ENCODE data around the gene ATF6.
A peak's percentile ranks its signal among the peaks of the same experiment; 100 is the strongest.
"Not testable (repeated sequence)": the region's sequence is repeated elsewhere in the genome, so short reads cannot be mapped to it uniquely, and the experiment has no call there.

ATF6 gene

GRCh38 chr1:161736335-161736969, 29.7 kb upstream of the ATF6 start:
- DNase-seq, result no peak

GRCh38 chr1:161737625-161738024, 28.5 kb upstream of the ATF6 start:
- DNase-seq, result no peak

GRCh38 chr1:161738627-161739287, 27.4 kb upstream of the ATF6 start:
- DNase-seq, result peak; percentile 78

- no peak for DNase-seq
Observed at GRCh38 chr1:161739865-161740566, 26.1 kb upstream of the ATF6 start.

- no peak for DNase-seq
Observed at GRCh38 chr1:161740921-161741320, 25.2 kb upstream of the ATF6 start.

- DNase-seq, result no peak
Observed at GRCh38 chr1:161743231-161743630, 22.9 kb upstream of the ATF6 start.

GRCh38 chr1:161747801-161748200, 18.3 kb upstream of the ATF6 start:
- no peak for DNase-seq

GRCh38 chr1:161749509-161750407, 16.4 kb upstream of the ATF6 start, which contains the start of gene DUSP12:
Gene DUSP12, plus strand, starts transcription at chr1:161749786. Its CDS starts 16 bp downstream, at chr1:161749802.
- DNase-seq, result peak; percentile 86

GRCh38 chr1:161763522-161764098, 2.5 kb upstream of the ATF6 start:
- no peak for DNase-seq

- DNase-seq, result no peak
Observed at GRCh38 chr1:161768461-161768860, 2.3 kb downstream of the ATF6 start.

- no peak for DNase-seq
Observed at GRCh38 chr1:161768986-161769672, 3.0 kb downstream of the ATF6 start.

GRCh38 chr1:161769673-161770045, 3.5 kb downstream of the ATF6 start:
- not testable (repeated sequence) for DNase-seq

- DNase-seq, result no peak
Observed at GRCh38 chr1:161770250-161770649, 4.1 kb downstream of the ATF6 start.

GRCh38 chr1:161771161-161771560, 5.0 kb downstream of the ATF6 start:
- no peak for DNase-seq

GRCh38 chr1:161771973-161772372, 5.9 kb downstream of the ATF6 start:
- no peak for DNase-seq

- DNase-seq, result no peak
Observed at GRCh38 chr1:161772397-161772796, 6.3 kb downstream of the ATF6 start.

GRCh38 chr1:161773791-161774190, 7.7 kb downstream of the ATF6 start:
- no peak for DNase-seq

GRCh38 chr1:161777261-161777660, 11.1 kb downstream of the ATF6 start:
- DNase-seq, result no peak

GRCh38 chr1:161778522-161778921, 12.4 kb downstream of the ATF6 start:
- no peak for DNase-seq

- no peak for DNase-seq
Observed at GRCh38 chr1:161779393-161779792, 13.3 kb downstream of the ATF6 start.

GRCh38 chr1:161781995-161782394, 15.9 kb downstream of the ATF6 start:
- DNase-seq, result no peak

- no peak for DNase-seq
Observed at GRCh38 chr1:161782886-161783285, 16.8 kb downstream of the ATF6 start.
